Measurements from ENCODE around the gene ADGRG7.

ADGRG7 gene

GRCh38 chr3:100634493-100635272 lies 25.3 kb downstream of the ADGRG7 start:
- H3K4ac ChIP-seq (ENCODE audit: low read length), result no peak overlapping the region
- no peak overlapping the region for H2BK12ac ChIP-seq (ENCODE audit: low read length)
- no peak overlapping the region for H3K23ac ChIP-seq (ENCODE audit: low read depth, low read length, poor library complexity)
- H3K79me1 ChIP-seq (ENCODE audit: low read depth, low read length), result no peaks in the 10 kb centered on the region
- H4K8ac ChIP-seq (ENCODE audit: low read depth, low read length), result no peak overlapping the region
- no peaks in the 10 kb centered on the region for H3K36me3 ChIP-seq (replicated peaks in 1 of 2; ENCODE audit: control insufficient read depth in 2 of 2, insufficient read depth in 2 of 2, low read length in 2 of 2)
- no peak overlapping the region for H2BK5ac ChIP-seq (ENCODE audit: low read length)
- no peak for DNase-seq (ENCODE audit: low spot score)
- no peak overlapping the region for H3K18ac ChIP-seq (ENCODE audit: low read length)
- no peak overlapping the region for H3K4me2 ChIP-seq (ENCODE audit: insufficient read depth, low read length, poor library complexity, severe bottlenecking)
- no peak overlapping the region for H2BK15ac ChIP-seq (ENCODE audit: low read length)
- no peaks in the 10 kb centered on the region for H3K9me3 ChIP-seq (replicated peaks in 1 of 2; ENCODE audit: control insufficient read depth in 2 of 2, insufficient read depth in 1 of 2, low read depth in 1 of 2, low read length in 2 of 2)
- H4K91ac ChIP-seq (ENCODE audit: low read depth, low read length, poor library complexity), result no peak overlapping the region
- H2BK120ac ChIP-seq (ENCODE audit: low read depth, low read length), result no peak overlapping the region
- no peak overlapping the region for H3K27ac ChIP-seq (replicated peaks; ENCODE audit: low read length)
- H3K4me1 ChIP-seq (ENCODE audit: control insufficient read depth in 2 of 2, insufficient read depth in 1 of 2, low read depth in 1 of 2, low read length in 2 of 2), result no peaks in the 10 kb centered on the region
- no peak overlapping the region for H2AFZ ChIP-seq (ENCODE audit: low read length)
- no peak overlapping the region for H3K4me3 ChIP-seq (ENCODE audit: low read length in 2 of 2)
- H3K27me3 ChIP-seq (ENCODE audit: control insufficient read depth in 3 of 3, insufficient read depth in 3 of 3, low read depth in 1 of 3, low read length in 3 of 3), result no peaks in the 10 kb centered on the region
- no CpG with 5 or more reads among the region's 5 CpGs for WGBS, 2 donors (ENCODE audit: extremely low coverage in 2 of 2, insufficient read length in 2 of 2, insufficient replicate concordance in 1 of 2)
- H3K14ac ChIP-seq (ENCODE audit: low read length), result no peak overlapping the region
- no peak overlapping the region for H2AK5ac ChIP-seq (ENCODE audit: low read depth, low read length)
- no peak overlapping the region for H3K9ac ChIP-seq (ENCODE audit: low read depth, low read length, poor library complexity)

- Histone ChIP-seq H2BK15ac (ENCODE audit: low read length) (no peak overlapping the region), H3K4me3 (ENCODE audit: low read length in 2 of 2) (no peak overlapping the region), H2AFZ (ENCODE audit: low read length) (no peak overlapping the region), H3K9ac (ENCODE audit: low read depth, low read length, poor library complexity) (no peak overlapping the region), H2BK12ac (ENCODE audit: low read length) (no peak overlapping the region), H3K27ac (replicated peaks; ENCODE audit: low read length) (no peak overlapping the region), H2BK120ac (ENCODE audit: low read depth, low read length) (no peak overlapping the region), H3K23ac (ENCODE audit: low read depth, low read length, poor library complexity) (no peak overlapping the region), H3K4ac (ENCODE audit: low read length) (no peak overlapping the region), H3K9me3 (replicated peaks in 1 of 2; ENCODE audit: control insufficient read depth in 2 of 2, insufficient read depth in 1 of 2, low read depth in 1 of 2, low read length in 2 of 2) (no peaks in the 10 kb centered on the region), H4K8ac (ENCODE audit: low read depth, low read length) (no peak overlapping the region), H2AK5ac (ENCODE audit: low read depth, low read length) (no peak overlapping the region), H3K4me1 (ENCODE audit: control insufficient read depth in 2 of 2, insufficient read depth in 1 of 2, low read depth in 1 of 2, low read length in 2 of 2) (no peaks in the 10 kb centered on the region), H3K18ac (ENCODE audit: low read length) (no peak overlapping the region), H3K79me1 (ENCODE audit: low read depth, low read length) (no peaks in the 10 kb centered on the region), H4K91ac (ENCODE audit: low read depth, low read length, poor library complexity) (no peak overlapping the region), H3K14ac (ENCODE audit: low read length) (no peak overlapping the region), H3K27me3 (ENCODE audit: control insufficient read depth in 3 of 3, insufficient read depth in 3 of 3, low read depth in 1 of 3, low read length in 3 of 3) (no peaks in the 10 kb centered on the region), H3K4me2 (ENCODE audit: insufficient read depth, low read length, poor library complexity, severe bottlenecking) (no peak overlapping the region), H3K36me3 (replicated peaks in 1 of 2; ENCODE audit: control insufficient read depth in 2 of 2, insufficient read depth in 2 of 2, low read length in 2 of 2) (no peaks in the 10 kb centered on the region), H2BK5ac (ENCODE audit: low read length) (no peak overlapping the region)
- no CpG with 5 or more reads among the region's 3 CpGs for WGBS, 2 donors (ENCODE audit: extremely low coverage in 2 of 2, insufficient read length in 2 of 2, insufficient replicate concordance in 1 of 2)
- no peak for DNase-seq (ENCODE audit: low spot score)
These were observed 25.9 kb downstream of the ADGRG7 start for GRCh38 chr3:100635273-100635701.

- DNase-seq (ENCODE audit: low spot score), result no peak
- no peak overlapping the region for H3K4me3 ChIP-seq (ENCODE audit: low read length in 2 of 2)
- no peak overlapping the region for H3K23ac ChIP-seq (ENCODE audit: low read depth, low read length, poor library complexity)
- H3K4me1 ChIP-seq (ENCODE audit: control insufficient read depth in 2 of 2, insufficient read depth in 1 of 2, low read depth in 1 of 2, low read length in 2 of 2), result no peaks in the 10 kb centered on the region
- H3K9me3 ChIP-seq (replicated peaks in 1 of 2; ENCODE audit: control insufficient read depth in 2 of 2, insufficient read depth in 1 of 2, low read depth in 1 of 2, low read length in 2 of 2), result no peaks in the 10 kb centered on the region
- no peak overlapping the region for H3K4me2 ChIP-seq (ENCODE audit: insufficient read depth, low read length, poor library complexity, severe bottlenecking)
- H4K8ac ChIP-seq (ENCODE audit: low read depth, low read length), result no peak overlapping the region
- H2AFZ ChIP-seq (ENCODE audit: low read length), result no peak overlapping the region
- no peak overlapping the region for H2BK5ac ChIP-seq (ENCODE audit: low read length)
- no peaks in the 10 kb centered on the region for H3K27me3 ChIP-seq (ENCODE audit: control insufficient read depth in 3 of 3, insufficient read depth in 3 of 3, low read depth in 1 of 3, low read length in 3 of 3)
- H2AK5ac ChIP-seq (ENCODE audit: low read depth, low read length), result no peak overlapping the region
- no peak overlapping the region for H3K27ac ChIP-seq (replicated peaks; ENCODE audit: low read length)
- no peak overlapping the region for H3K4ac ChIP-seq (ENCODE audit: low read length)
- WGBS, 2 donors (ENCODE audit: extremely low coverage in 2 of 2, insufficient read length in 2 of 2, insufficient replicate concordance in 1 of 2), result no CpG with 5 or more reads among the region's 1 CpG
- no peaks in the 10 kb centered on the region for H3K79me1 ChIP-seq (ENCODE audit: low read depth, low read length)
- H3K9ac ChIP-seq (ENCODE audit: low read depth, low read length, poor library complexity), result no peak overlapping the region
- H3K18ac ChIP-seq (ENCODE audit: low read length), result no peak overlapping the region
- no peak overlapping the region for H2BK120ac ChIP-seq (ENCODE audit: low read depth, low read length)
- no peaks in the 10 kb centered on the region for H3K36me3 ChIP-seq (replicated peaks in 1 of 2; ENCODE audit: control insufficient read depth in 2 of 2, insufficient read depth in 2 of 2, low read length in 2 of 2)
- H3K14ac ChIP-seq (ENCODE audit: low read length), result no peak overlapping the region
- H2BK12ac ChIP-seq (ENCODE audit: low read length), result no peak overlapping the region
- H4K91ac ChIP-seq (ENCODE audit: low read depth, low read length, poor library complexity), result no peak overlapping the region
- H2BK15ac ChIP-seq (ENCODE audit: low read length), result no peak overlapping the region
These were observed 27.8 kb downstream of the ADGRG7 start for GRCh38 chr3:100637197-100637631.

- H2BK120ac ChIP-seq (ENCODE audit: low read depth, low read length), result no peak overlapping the region
- WGBS, 2 donors (ENCODE audit: extremely low coverage in 2 of 2, insufficient read length in 2 of 2, insufficient replicate concordance in 1 of 2), result no CpG with 5 or more reads among the region's 5 CpGs
- H3K4me3 ChIP-seq (ENCODE audit: low read length in 2 of 2), result no peak overlapping the region
- H3K9ac ChIP-seq (ENCODE audit: low read depth, low read length, poor library complexity), result no peak overlapping the region
- no peak overlapping the region for H3K18ac ChIP-seq (ENCODE audit: low read length)
- no peak overlapping the region for H2AK5ac ChIP-seq (ENCODE audit: low read depth, low read length)
- no peak overlapping the region for H2BK5ac ChIP-seq (ENCODE audit: low read length)
- H3K36me3 ChIP-seq (replicated peaks in 1 of 2; ENCODE audit: control insufficient read depth in 2 of 2, insufficient read depth in 2 of 2, low read length in 2 of 2), result no peaks in the 10 kb centered on the region
- H3K14ac ChIP-seq (ENCODE audit: low read length), result no peak overlapping the region
- H2AFZ ChIP-seq (ENCODE audit: low read length), result no peak overlapping the region
- no peaks in the 10 kb centered on the region for H3K9me3 ChIP-seq (replicated peaks in 1 of 2; ENCODE audit: control insufficient read depth in 2 of 2, insufficient read depth in 1 of 2, low read depth in 1 of 2, low read length in 2 of 2)
- no peak overlapping the region for H4K91ac ChIP-seq (ENCODE audit: low read depth, low read length, poor library complexity)
- no peak overlapping the region for H2BK15ac ChIP-seq (ENCODE audit: low read length)
- H2BK12ac ChIP-seq (ENCODE audit: low read length), result no peak overlapping the region
- H3K4ac ChIP-seq (ENCODE audit: low read length), result no peak overlapping the region
- no peak overlapping the region for H3K4me2 ChIP-seq (ENCODE audit: insufficient read depth, low read length, poor library complexity, severe bottlenecking)
- no peak overlapping the region for H4K8ac ChIP-seq (ENCODE audit: low read depth, low read length)
- no peak overlapping the region for H3K23ac ChIP-seq (ENCODE audit: low read depth, low read length, poor library complexity)
- H3K4me1 ChIP-seq (ENCODE audit: control insufficient read depth in 2 of 2, insufficient read depth in 1 of 2, low read depth in 1 of 2, low read length in 2 of 2), result no peaks in the 10 kb centered on the region
- no peaks in the 10 kb centered on the region for H3K27me3 ChIP-seq (ENCODE audit: control insufficient read depth in 3 of 3, insufficient read depth in 3 of 3, low read depth in 1 of 3, low read length in 3 of 3)
- no peak for DNase-seq (ENCODE audit: low spot score)
- H3K27ac ChIP-seq (replicated peaks; ENCODE audit: low read length), result no peak overlapping the region
- H3K79me1 ChIP-seq (ENCODE audit: low read depth, low read length), result no peaks in the 10 kb centered on the region
These were observed 31.2 kb downstream of the ADGRG7 start for GRCh38 chr3:100640633-100641032.
